Astrocyte of the cerebellum (primary cell): Measurements from ENCODE around the gene USP13.

ENCODE experiments used
- DNase-seq: peaks from one replicate; pipeline ENCODE4 v3.0.0-alpha.2; 2011; ENCODE audit warnings: low read depth
- H3K4me3 ChIP-seq: 2 replicates; pipeline ENCODE4 v1.5.1; 2011; ENCODE audit warnings: mild to moderate bottlenecking, low read depth, low read length, moderate library complexity
- CTCF ChIP-seq: IDR thresholded peaks from 2 replicates; pipeline ENCODE4 v1.5.1; 2012; ENCODE audit warnings: low read length, low read depth, moderate library complexity, mild to moderate bottlenecking; ENCODE audit errors: missing control alignments
- in situ Hi-C: cut with HindIII; loops from 2 replicates; pipeline ENCODE4 v1.10.0; 2017; ENCODE audit warnings: low sequenced_read_pairs

Gene USP13

DNA sequence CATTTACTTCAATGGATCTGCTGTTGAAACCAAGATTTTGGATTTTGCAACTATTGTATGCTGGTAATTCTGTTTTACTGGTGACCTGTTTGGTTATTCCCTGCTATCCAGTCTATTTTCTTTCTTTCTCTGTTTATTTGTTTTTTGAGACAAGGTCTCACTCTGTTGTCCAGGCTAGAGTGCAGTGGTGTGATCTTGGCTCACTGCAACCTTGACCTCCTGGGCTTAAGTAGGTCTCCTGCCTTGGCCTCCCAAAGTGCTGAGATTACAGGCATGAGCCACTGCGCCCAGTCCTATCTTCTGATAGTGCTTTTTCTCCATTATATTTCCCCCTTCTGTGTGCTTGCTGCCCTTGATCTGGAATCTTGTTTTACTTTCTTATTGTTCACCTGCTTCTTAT, 15.6 kb downstream of the USP13 start:
- DNase-seq: no peak
- in situ Hi-C loops: no loop called here
- no peak overlapping the region for H3K4me3 ChIP-seq
- TF ChIP-seq CTCF: no peak

DNA sequence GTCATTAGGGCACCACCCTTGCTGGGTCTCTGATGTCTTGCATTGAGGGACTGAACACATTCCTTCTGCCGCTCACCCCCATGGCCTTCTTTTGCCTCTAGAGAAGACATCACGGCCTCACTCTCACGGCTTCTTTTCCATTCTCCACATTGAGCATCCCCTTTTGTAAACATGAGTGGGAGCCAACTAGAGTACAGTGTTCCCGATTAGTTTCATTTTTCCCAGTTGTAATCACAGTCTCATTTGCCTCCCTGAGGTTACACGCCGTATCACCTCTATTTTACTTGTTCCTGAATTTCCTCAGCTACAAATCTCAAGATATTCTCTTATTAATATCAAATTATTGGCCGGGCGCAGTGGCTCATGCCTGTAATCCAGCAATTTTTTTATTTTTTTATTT, 17.5 kb downstream of the USP13 start:
- TF ChIP-seq CTCF: no peak
- in situ Hi-C loops: no loop called here
- DNase-seq: no peak
- H3K4me3 ChIP-seq: no peak overlapping the region

GRCh38 chr3:179671309-179671708, 18.5 kb downstream of the USP13 start:
- DNase-seq: no peak
- no peak overlapping the region for H3K4me3 ChIP-seq
- TF ChIP-seq CTCF: no peak
- in situ Hi-C loops: no loop called here

- no peak for TF ChIP-seq CTCF
- H3K4me3 ChIP-seq: no peak overlapping the region
- DNase-seq: no peak
- in situ Hi-C loops: no loop called here
These were observed 19.0 kb downstream of the USP13 start for GRCh38 chr3:179671747-179672242.

GRCh38 chr3:179672918-179673317, 20.1 kb downstream of the USP13 start:
- no peak for DNase-seq
- in situ Hi-C loops: no loop called here
- no peak overlapping the region for H3K4me3 ChIP-seq
- no peak for TF ChIP-seq CTCF

GRCh38 chr3:179673523-179673922, 20.7 kb downstream of the USP13 start:
- H3K4me3 ChIP-seq: no peak overlapping the region
- in situ Hi-C loops: no loop called here
- no peak for DNase-seq
- TF ChIP-seq CTCF: no peak

DNA sequence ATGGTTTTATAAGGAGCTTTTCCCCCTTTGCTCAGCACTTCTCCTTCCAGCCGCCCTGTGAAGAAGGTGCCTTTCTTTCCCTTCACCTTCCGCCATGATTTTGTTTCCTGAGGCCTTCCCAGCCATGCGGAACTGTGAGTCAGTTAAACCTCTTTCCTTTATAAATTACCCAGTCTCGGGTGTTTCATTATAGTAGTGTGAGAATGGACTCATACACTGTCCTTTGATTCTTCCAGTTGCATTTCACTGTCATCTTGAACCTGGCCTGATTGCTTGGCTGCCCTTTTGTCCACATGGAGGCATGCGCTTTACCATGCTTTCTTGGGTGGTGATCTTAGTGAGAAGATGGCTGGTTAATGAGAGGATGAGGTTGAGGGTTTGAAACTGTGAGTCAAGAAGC, 23.2 kb downstream of the USP13 start:
- no peak overlapping the region for H3K4me3 ChIP-seq
- in situ Hi-C loops: no loop called here
- TF ChIP-seq CTCF: no peak
- DNase-seq: no peak
